Bronchial epithelial cell (primary cell): ENCODE results near the gene CORO2B. TPM values are rescaled to one million over a fixed set of nuclear protein-coding genes. Genes with fewer than 3 reads are reported as not detected.

Experiments used
- DNase-seq: peaks from one replicate; pipeline ENCODE4 v3.0.0-alpha.2; 2010; ENCODE audit warnings: low read depth
- FAIRE-seq: peaks from 2 replicates; lab custom pipeline; 2011; peaks lifted over from hg19 to GRCh38; lab: Jason Lieb, UNC
- H3K27me3 ChIP-seq: 2 replicates; pipeline ENCODE4 v1.5.1; 2011; ENCODE audit warnings: low read length; ENCODE audit not compliant: control insufficient read depth, insufficient read depth
- H3K36me3 ChIP-seq: 2 replicates; pipeline ENCODE4 v1.5.1; 2011; ENCODE audit warnings: low read length; ENCODE audit not compliant: control insufficient read depth, insufficient read depth
- H3K4me3 ChIP-seq: 2 replicates; pipeline ENCODE4 v1.5.1; 2011; ENCODE audit warnings: mild to moderate bottlenecking, low read depth, low read length, control low read depth
- CTCF ChIP-seq: IDR thresholded peaks from 2 replicates; pipeline ENCODE4 v1.5.1; 2011; ENCODE audit warnings: mild to moderate bottlenecking, moderate library complexity, low read length, control low read depth, inconsistent platforms; ENCODE audit not compliant: insufficient read depth, severe bottlenecking
- total RNA-seq: library from RNA; depleted of rRNA; stranded (reverse); fragments of >200 nt; gene quantifications from 2 replicates; pipeline ENCODE4 v1.2.1, GENCODE V29; 2014

The CORO2B gene
- total RNA-seq, 1 donor from 2014 or later = under 0.01 TPM

GRCh38 chr15:68642491-68642845 is 63.7 kb downstream of the CORO2B start:
- Histone ChIP-seq H3K4me3 (no peak overlapping the region), H3K36me3 (no peaks in the 10 kb centered on the region), H3K27me3 (no peaks in the 10 kb centered on the region)
- FAIRE-seq (no peak), DNase-seq (no peak)
- no peak for TF ChIP-seq CTCF

GRCh38 chr15:68643216-68643830 is 64.5 kb downstream of the CORO2B start:
- TF ChIP-seq CTCF = no peak
- FAIRE-seq = no peak
- Histone ChIP-seq H3K36me3 (no peaks in the 10 kb centered on the region), H3K27me3 (no peaks in the 10 kb centered on the region), H3K4me3 (no peak overlapping the region)
- no peak for DNase-seq

GRCh38 chr15:68644083-68644904 is 65.5 kb downstream of the CORO2B start:
- DNase-seq (peak; percentile 65), FAIRE-seq (peak; percentile 76)
- Histone ChIP-seq H3K27me3 (no peaks in the 10 kb centered on the region), H3K4me3 (no peak overlapping the region), H3K36me3 (no peaks in the 10 kb centered on the region)
- TF ChIP-seq CTCF = no peak

- no peak for TF ChIP-seq CTCF
- FAIRE-seq = no peak
- DNase-seq = no peak
Measured at GRCh38 chr15:68644996-68645395, 66.2 kb downstream of the CORO2B start.

GRCh38 chr15:68646156-68646555 is 67.4 kb downstream of the CORO2B start:
- Histone ChIP-seq H3K27me3 (no peaks in the 10 kb centered on the region), H3K36me3 (no peaks in the 10 kb centered on the region), H3K4me3 (no peak overlapping the region)
- DNase-seq (no peak), FAIRE-seq (no peak)
- TF ChIP-seq CTCF = no peak

More at GRCh38 chr15:68644996-68645395, 66.2 kb downstream of the CORO2B start:
- H3K4me3 ChIP-seq = no peak overlapping the region
- H3K27me3 ChIP-seq = no peaks in the 10 kb centered on the region
- no peaks in the 10 kb centered on the region for H3K36me3 ChIP-seq
